Stimulated activated effector memory CD8-positive, alpha-beta T cell treated with anti-CD3 and anti-CD28 coated beads, Interleukin-12 subunit alpha, Interleukin-12 subunit beta, amount 100 ng/mL, for 72 hours (primary cell): ENCODE results near the gene SLC16A11.
"Not testable (repeated sequence)": the region's sequence is repeated elsewhere in the genome, so short reads cannot be mapped to it uniquely, and the experiment has no call there.

ENCODE experiments used
- ATAC-seq: fragments of 150-1000 bp; cut with Tn5 transposase; 2 replicates; pipeline ENCODE4 v1.10.0; 2021
- DNase-seq, 2 donors: peaks; one replicate each; pipeline ENCODE4 v3.0.0; 2021 to 2022; ENCODE audit warnings: low spot score in 2 of 2
- H3K27ac Mint-ChIP-seq: one replicate; pipeline ENCODE4 v1.8.0; 2022; ENCODE audit warnings: mild to moderate bottlenecking, mixed read lengths
- H3K36me3 Mint-ChIP-seq: one replicate; pipeline ENCODE4 v1.8.0; 2022; ENCODE audit warnings: mild to moderate bottlenecking, mixed read lengths
- H3K4me1 Mint-ChIP-seq: one replicate; pipeline ENCODE4 v1.8.0; 2022; ENCODE audit warnings: mixed read lengths
- H3K4me3 Mint-ChIP-seq: one replicate; pipeline ENCODE4 v1.8.0; 2022; ENCODE audit warnings: mild to moderate bottlenecking, mixed read lengths
- H3K9me3 Mint-ChIP-seq: one replicate; pipeline ENCODE4 v1.8.0; 2022; ENCODE audit warnings: mixed read lengths

The SLC16A11 gene

DNA sequence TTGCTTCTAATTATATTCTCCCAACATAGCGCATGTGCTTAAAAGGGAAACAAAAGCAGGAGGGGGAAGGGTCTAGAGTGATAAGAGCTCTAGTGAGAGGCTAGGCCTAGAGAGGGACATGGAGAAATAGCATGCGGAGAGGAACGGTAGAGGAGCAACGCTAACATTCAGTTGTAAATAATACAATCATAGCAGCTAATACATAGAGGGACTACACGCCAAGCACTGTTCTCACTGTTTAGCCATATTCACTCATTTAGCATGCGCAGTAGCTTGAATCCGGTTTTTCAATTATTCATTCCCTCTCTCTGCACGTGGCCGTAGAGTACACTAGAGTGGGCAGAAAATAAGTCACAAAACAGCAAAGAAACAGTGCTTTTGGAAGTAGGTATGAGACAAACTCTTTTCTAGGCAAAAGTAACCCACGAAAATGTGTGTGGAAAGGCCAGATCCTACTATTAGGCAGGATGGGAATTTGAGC lies 49.7 kb downstream of the SLC16A11 start:
- H3K27ac Mint-ChIP-seq, result no peak overlapping the region
- peaks cover 43% of the 10 kb centered on the region for H3K36me3 Mint-ChIP-seq

DNA sequence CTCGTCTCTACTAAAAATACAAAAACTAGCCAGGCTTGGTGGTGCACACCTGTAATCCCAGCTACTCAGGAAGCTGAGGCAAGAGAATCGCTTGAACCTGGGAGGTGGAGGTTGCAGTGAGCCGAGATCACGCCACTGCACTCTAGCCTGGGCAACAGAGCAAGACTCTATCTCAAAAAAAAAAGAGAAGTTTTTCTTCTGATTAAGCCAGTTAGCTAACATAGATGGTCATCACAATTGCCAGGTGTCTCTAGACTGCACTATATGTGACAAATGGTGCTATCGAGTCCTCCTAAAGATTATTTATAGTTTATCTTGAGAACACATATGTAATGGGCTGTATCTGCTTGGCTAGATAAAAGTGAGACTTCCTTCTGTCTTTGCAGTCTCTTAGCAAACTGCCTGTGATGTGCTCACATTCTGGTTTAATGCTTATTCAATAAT lies 50.3 kb downstream of the SLC16A11 start:
- ATAC-seq, H3K4me3 Mint-ChIP-seq, H3K4me1 Mint-ChIP-seq, H3K27ac Mint-ChIP-seq, H3K9me3 Mint-ChIP-seq, DNase-seq: not testable (repeated sequence)
- H3K36me3 Mint-ChIP-seq, result peaks cover 39% of the 10 kb centered on the region

More for the DNA sequence above, 49.7 kb downstream of the SLC16A11 start:
- ATAC-seq, result no peak
- Mint-ChIP-seq H3K9me3 (no peaks in the 10 kb centered on the region), H3K4me3 (no peak overlapping the region), H3K4me1 (peaks cover 6% of the 10 kb centered on the region)
- no peak for DNase-seq
